GM21825 (cell line): ENCODE measurements around the gene STIM2.

ENCODE experiments used
- ATAC-seq: cut with Tn5 transposase; IDR thresholded peaks from one replicate; pipeline ENCODE4 v1.9.1; 2021; ENCODE audit warnings: mild to moderate bottlenecking, moderate library complexity; ENCODE audit not compliant: unreplicated experiment

Gene STIM2

DNA sequence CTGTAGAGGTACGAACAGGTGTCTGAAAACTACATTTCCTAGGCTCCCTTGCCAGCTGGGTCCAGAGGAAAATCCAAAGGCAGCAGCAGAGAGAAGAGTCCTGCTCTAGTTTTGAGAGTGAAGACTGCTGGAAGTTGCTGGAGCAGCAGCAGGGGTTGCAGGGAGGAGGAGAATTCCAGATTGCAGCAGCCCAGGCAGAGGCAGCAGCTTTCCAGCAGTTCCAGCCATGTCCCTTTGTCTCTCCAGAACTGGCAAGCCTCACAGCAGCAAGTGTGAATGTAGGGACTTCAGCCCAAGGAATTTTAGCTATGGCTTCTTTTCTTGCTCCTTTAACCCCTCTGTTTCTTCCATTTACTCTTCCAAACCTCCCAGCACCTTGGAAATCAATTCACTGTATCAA lies 24.1 kb upstream of the STIM2 start:
- ATAC-seq, result no peak

GRCh38 chr4:26837993-26838842 lies 22.4 kb upstream of the STIM2 start:
- ATAC-seq, result no peak

- ATAC-seq, result no peak
Measured at GRCh38 chr4:26839016-26839415, 21.6 kb upstream of the STIM2 start.

DNA sequence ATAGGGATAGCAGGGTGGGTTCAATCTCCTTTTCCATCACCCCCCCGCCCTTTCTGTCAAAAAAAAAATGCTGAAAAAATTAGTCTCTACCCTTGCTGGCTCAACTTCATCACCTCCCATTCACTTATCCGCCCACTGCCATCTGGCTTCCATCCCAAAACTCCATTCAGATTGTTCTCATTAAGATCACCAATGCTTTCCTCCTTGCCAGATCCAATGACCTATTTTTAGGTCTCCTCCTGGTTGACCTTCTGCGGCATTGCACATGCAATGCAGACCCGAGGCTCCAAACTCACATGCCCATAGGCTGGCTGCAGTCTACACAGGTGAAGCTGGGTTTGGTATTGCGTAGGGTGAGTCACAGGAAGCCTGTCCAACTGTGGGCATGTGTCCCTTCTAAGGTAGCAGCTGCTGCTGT lies 21.1 kb upstream of the STIM2 start:
- ATAC-seq, result no peak

DNA sequence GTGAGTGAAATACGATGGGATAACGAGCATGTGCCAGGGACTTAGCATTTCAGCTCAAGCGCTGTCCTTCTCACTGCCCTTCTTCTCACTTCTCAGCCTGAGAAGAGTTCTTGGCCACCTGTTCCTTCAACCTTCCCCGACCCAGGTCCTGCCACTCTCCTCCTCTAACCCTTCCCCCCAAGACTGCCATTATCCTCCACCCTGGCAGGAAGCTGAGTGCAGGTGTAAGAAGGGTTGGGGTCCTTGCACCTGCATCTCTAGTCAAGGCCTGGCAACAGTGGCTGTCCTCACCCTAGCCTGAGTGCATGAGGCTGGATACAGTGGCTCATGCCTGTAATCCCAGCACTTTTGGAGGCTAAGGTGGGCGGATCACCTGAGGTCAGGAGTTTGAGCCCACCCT lies 19.9 kb upstream of the STIM2 start:
- ATAC-seq, result no peak

- ATAC-seq, result no peak
Measured at GRCh38 chr4:26842911-26843310, 17.7 kb upstream of the STIM2 start.

- ATAC-seq, result no peak
Measured at GRCh38 chr4:26850528-26850927, 10.1 kb upstream of the STIM2 start.

DNA sequence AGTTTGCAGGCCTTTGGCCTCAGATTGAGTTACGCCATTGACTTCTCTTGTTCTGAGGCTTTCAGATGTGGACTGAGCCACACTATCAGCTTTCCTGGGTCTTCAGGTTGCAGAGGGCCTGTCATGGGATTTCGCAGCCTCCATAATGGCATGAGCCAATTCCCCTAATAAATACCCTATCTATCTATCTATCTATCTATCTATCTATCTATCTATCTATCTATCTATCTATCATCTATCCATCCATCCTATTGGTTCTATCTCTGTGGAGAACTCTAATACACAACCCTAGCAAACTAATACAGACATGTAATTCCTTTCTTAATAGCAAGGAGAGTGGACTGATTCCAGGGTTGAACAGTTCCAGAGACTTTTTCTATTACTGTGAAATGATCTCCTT lies 9.5 kb upstream of the STIM2 start:
- no peak for ATAC-seq

GRCh38 chr4:26854701-26855100 lies 5.9 kb upstream of the STIM2 start:
- no peak for ATAC-seq

GRCh38 chr4:26856906-26857277 lies 3.7 kb upstream of the STIM2 start:
- no peak for ATAC-seq

- peak; percentile 59 for ATAC-seq
Measured at GRCh38 chr4:26857278-26858034, 3.2 kb upstream of the STIM2 start.

- no peak for ATAC-seq
Measured at GRCh38 chr4:26858035-26858918, 2.4 kb upstream of the STIM2 start.

DNA sequence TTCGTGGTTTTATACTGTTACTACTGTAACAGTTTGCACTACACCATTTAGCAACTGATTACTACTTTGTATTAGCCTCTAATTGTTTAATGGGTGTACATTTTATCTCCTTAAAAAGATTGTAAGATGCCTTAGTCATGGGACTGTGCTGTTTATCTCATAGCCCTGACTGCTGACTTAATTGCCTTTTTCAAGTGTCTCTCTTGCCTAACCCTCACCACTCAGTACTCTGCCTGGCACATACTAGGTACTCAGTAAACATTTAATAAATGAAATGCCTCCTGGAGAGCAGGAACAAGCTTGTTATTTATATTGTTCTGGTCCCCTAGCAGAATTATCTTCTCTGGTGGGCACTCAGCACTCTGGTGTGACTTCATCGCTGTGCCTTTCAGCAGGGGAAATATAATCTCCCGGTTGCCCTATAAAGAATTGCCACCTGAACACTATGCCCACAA lies 1.7 kb upstream of the STIM2 start:
- no peak for ATAC-seq

GRCh38 chr4:26859762-26860156 lies 882 bp upstream of the STIM2 start:
- no peak for ATAC-seq

DNA sequence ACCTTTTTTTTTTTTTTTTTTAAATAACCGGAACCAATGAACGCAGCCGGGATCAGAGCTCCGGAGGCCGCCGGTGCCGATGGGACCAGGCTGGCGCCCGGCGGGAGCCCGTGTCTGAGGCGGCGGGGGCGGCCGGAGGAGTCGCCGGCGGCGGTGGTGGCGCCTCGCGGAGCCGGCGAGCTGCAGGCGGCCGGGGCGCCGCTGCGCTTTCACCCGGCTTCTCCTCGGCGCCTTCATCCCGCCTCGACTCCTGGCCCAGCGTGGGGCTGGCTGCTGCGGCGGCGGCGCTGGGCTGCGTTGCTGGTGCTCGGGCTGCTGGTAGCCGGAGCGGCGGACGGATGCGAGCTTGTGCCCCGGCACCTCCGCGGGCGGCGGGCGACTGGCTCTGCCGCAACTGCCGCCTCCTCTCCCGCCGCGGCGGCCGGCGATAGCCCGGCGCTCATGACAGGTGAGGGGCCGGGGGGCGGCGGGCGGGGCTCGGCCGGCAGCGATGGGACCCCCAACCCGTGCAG lies 337 bp downstream of the STIM2 start:
- peak; percentile 22 for ATAC-seq

DNA sequence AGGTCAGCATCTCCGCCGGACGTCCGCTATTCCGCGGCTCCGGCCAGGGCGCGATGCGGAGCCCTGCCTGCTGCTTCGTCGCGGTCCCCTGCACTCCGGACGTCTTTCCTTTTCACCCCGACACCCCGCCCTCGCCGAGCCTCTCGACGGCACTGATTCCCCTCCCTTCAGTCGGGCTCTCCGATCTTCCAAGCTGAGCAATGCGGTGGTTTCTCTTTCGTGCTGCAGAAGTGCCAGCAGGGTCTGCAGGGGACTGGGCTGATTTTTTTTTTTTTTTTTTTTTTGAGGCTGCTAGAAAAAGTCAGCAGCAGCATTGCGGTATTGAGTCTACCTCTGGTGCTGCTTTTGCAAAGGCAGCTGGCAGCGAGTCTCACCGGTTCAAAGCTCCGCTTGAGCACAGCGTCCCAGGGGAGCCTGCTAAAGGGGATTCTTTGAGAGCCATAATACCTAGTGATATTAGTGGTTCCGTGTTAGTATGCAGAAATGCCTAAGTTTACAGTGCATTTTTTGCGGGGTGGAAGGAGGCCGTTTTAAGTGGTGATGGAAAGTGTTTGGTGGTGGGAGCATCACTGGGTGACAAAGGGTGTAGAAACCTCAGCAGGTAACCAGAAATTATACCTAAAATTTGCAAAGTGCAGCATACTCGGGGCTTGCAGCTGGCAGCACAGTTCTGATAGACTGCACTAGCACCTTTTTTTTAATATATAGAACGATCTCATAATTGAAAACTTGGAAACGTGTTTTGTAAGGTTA lies 969 bp downstream of the STIM2 start:
- ATAC-seq, result peak; percentile 33

DNA sequence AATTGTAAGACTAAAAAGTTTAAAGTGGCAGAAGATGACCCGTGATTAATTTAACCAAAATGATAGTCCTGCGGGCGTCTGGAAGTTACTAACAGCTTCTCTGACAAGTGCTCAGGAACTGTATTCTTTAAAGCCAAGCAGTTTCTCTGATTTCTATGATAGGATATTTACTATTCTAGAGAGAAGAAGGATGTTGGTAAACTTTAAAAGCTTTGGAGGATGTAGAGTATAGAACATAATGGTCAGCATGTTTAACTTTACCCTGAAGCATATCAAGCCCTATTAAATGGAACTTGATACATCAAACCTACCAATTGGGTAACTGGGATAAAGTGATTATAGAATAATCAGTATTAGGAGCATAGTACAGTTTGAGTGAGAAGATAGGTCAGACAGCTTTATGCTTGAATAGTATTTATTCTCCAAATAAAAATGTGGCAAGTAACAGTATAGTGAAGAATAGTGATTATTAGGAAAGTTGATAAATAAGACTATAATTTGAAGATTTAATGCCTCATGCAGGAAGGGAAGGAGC lies 1.8 kb downstream of the STIM2 start:
- no peak for ATAC-seq

DNA sequence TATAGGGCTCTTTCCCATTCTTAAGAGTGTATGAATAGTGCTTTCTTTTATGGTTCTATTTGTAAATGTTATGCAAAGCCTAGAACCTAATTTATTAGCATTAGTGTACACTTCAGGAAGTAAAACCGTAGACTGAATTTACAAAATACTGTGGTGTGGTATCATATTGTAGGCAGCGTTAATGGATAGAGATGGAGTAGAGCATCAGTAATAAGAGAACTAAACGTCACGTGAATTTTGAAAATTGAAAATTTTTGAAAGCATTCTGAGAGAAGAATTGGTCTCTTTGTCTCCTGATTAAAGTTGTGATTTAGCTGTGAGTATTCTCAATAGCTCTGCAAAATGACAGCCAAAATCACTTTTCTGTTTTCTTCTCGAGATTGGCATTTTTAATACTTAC lies 2.9 kb downstream of the STIM2 start:
- no peak for ATAC-seq

GRCh38 chr4:26864899-26865298 lies 4.3 kb downstream of the STIM2 start:
- no peak for ATAC-seq

DNA sequence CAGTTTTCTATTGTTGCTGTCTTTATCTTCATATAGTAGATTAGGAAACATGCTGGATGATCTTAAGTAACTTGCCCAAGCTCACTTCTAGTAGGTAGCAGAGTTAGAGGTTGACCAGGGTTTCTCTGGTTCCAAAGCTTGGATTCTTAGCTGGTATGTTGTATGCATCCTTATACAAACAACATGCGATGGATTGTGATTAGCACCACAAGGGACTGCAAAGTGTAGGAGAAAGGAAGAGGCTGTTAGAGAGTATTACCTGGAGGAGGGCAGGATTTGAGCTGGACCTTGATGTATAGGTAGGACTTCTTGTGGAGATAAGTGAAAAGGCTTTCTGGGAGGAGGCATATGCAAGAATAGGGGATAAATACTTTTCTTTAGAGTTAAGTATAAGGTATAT lies 5.6 kb downstream of the STIM2 start:
- no peak for ATAC-seq
